ENCODE results near the gene OR6C4.
"Not testable (repeated sequence)": the region's sequence is repeated elsewhere in the genome, so short reads cannot be mapped to it uniquely, and the experiment has no call there.

The OR6C4 gene

DNA sequence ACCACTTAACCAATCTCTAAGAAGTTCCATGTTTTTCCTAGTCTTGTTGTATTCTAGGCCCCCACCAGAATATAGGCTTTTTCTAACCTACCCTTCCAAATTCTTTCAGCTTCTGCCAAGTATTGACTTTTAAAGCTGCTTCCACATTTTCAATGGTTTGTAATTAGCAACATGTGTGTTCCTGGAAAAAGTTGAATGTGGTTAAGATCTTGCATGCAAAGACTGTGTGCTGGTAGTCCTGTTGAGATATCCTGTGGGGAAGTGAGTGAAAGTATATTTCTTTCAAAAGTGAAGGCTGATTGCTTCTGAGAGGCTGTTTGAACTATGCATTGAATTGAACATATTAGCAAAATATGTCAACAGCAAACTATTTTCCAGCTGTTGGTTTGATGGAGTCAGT lies 646 bp upstream of the OR6C4 start:
- ChIA-PET POLR2A (no interaction called here), CTCF (no interaction called here)
- DNase-seq (ENCODE audit: extremely low spot score): no peak
- TF ChIP-seq HDGF (IDR thresholded peaks at IDR 0.05; ENCODE audit: borderline replicate concordance) (no peak), SP1 (IDR thresholded peaks at IDR 0.05) (no peak), CTBP1 (IDR thresholded peaks at IDR 0.05; ENCODE audit: borderline replicate concordance) (no peak), NFRKB (IDR thresholded peaks at IDR 0.05) (no peak), TARDBP (IDR thresholded peaks at IDR 0.05) (no peak), FOXK2 (IDR thresholded peaks at IDR 0.05) (no peak), L3MBTL2 (conservative IDR thresholded peaks at IDR 0.05) (no peak), SUZ12 (IDR thresholded peaks at IDR 0.05) (no peak), FOXM1 (IDR thresholded peaks at IDR 0.05; ENCODE audit: borderline replicate concordance) (no peak), BHLHE40 (IDR thresholded peaks at IDR 0.05; ENCODE audit: borderline replicate concordance) (no peak), ZNF384 (IDR thresholded peaks at IDR 0.05) (no peak), ARNT (IDR thresholded peaks at IDR 0.05) (no peak), LEF1 (IDR thresholded peaks at IDR 0.05; ENCODE audit: borderline replicate concordance) (no peak), FOXA1 (IDR thresholded peaks at IDR 0.05) (no peak)

DNA sequence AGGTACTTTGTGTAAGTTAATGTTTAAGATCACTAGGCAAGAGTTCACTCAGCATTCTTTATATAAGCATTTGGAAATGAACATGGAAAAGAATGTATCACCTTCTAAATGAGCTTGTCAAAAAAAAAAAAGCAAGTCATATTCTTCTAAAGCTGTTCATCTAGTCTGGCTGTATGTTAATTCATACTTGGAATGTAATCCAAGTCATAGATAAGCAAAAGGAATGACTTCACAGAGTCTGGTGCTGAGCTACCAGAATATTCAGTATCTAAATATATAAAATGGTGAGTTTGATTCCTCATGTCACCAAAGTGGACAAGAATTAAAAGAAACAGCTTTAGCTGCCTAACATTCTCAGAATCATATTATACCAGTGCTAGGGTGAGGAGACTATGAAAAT lies 4.9 kb downstream of the OR6C4 start:
- no peak for DNase-seq (ENCODE audit: extremely low spot score)
- CTCF ChIA-PET: interaction anchor here (0.6 kb wide), 1 partner anchor 8 kb away, joined by 3 read pairs; no protein-coding TSS in a partner anchor

DNA sequence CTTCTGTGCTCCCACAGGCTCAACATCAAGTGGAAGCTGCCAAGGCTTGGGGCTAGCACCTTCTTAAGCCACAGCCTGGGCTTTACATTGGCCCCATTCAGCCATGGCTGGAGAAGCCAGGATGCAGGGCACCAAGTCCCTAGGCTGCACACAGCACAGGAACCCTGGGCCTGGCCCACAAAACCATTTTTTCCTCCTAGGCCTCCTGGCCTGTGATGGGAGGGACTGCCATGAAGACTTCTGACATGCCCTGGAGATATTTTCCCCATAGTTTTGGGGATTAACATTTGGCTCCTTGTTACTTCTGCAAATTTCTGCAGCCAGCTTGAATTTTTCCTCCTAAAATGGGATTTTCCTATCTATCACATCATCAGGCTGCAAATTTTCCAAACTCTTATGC lies 20.7 kb downstream of the OR6C4 start:
- CTCF ChIA-PET; DNase-seq (ENCODE audit: extremely low spot score); POLR2A ChIA-PET: not testable (repeated sequence)

More for the DNA sequence above, 4.9 kb downstream of the OR6C4 start:
- no peak for TF ChIP-seq FOXM1 (IDR thresholded peaks at IDR 0.05; ENCODE audit: borderline replicate concordance)
- no peak for TF ChIP-seq NFRKB (IDR thresholded peaks at IDR 0.05)
- TF ChIP-seq ZNF384 (IDR thresholded peaks at IDR 0.05): no peak
- no peak for TF ChIP-seq CTBP1 (IDR thresholded peaks at IDR 0.05; ENCODE audit: borderline replicate concordance)
- TF ChIP-seq HDGF (IDR thresholded peaks at IDR 0.05; ENCODE audit: borderline replicate concordance): no peak
- no peak for TF ChIP-seq SUZ12 (IDR thresholded peaks at IDR 0.05)
- no peak for TF ChIP-seq FOXK2 (IDR thresholded peaks at IDR 0.05)
- no peak for TF ChIP-seq LEF1 (IDR thresholded peaks at IDR 0.05; ENCODE audit: borderline replicate concordance)
- TF ChIP-seq L3MBTL2 (conservative IDR thresholded peaks at IDR 0.05): no peak
- POLR2A ChIA-PET: no interaction called here

DNA sequence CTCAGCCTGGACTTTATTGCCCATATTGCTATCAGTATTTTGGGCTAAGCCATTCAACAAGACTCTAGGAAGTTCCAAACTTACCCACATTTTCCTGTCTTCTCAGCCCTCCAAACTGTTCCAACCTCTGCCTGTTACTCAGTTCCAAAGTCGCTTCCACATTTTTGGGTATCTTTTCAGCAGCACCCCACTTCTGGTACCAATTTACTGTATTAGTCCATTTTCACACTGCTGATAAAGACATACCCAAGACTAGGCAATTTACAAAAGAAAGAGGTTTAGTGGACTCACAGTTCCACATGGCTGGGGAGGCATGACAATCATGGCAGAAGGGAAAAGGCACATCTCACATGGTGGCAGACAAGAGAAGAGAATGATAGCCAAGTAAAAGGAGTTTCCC lies 21.3 kb downstream of the OR6C4 start:
- CTCF ChIA-PET; DNase-seq (ENCODE audit: extremely low spot score); POLR2A ChIA-PET: not testable (repeated sequence)

DNA sequence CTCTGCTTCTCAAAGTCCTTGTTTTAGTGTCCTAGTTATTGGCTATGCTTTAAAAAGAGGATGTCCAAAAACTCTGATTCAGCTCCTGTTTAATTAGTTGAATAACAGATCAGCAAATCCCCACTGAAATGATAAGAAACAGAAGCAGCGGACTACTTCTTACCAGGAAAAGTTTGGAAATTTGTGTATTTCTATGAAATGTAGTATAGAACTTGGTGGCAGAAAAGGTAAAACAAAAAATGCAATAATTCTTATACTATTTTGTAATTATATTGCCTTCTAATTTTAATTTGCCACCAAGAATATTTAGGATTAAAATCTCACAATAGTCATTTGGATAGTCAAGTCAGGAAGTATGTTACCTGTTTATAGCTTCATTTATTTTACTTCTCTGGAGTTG lies 22.8 kb downstream of the OR6C4 start, which contains the start of gene OR2AP1:
OR2AP1 (plus strand) TSS at position 301 of the 400 bp plus-strand sequence. CDS start 1,947 bp downstream, outside the sequence.
- DNase-seq (ENCODE audit: extremely low spot score): no peak
- ChIA-PET POLR2A (no interaction called here), CTCF (no interaction called here)
- TF ChIP-seq SP1 (IDR thresholded peaks at IDR 0.05) (no peak), BHLHE40 (IDR thresholded peaks at IDR 0.05; ENCODE audit: borderline replicate concordance) (no peak), ARNT (IDR thresholded peaks at IDR 0.05) (no peak), SUZ12 (IDR thresholded peaks at IDR 0.05) (no peak), TARDBP (IDR thresholded peaks at IDR 0.05) (no peak), ZNF384 (IDR thresholded peaks at IDR 0.05) (no peak), LEF1 (IDR thresholded peaks at IDR 0.05; ENCODE audit: borderline replicate concordance) (no peak), FOXK2 (IDR thresholded peaks at IDR 0.05) (no peak), HDGF (IDR thresholded peaks at IDR 0.05; ENCODE audit: borderline replicate concordance) (no peak), ELF4 (IDR thresholded peaks at IDR 0.05) (no peak), FOXA1 (IDR thresholded peaks at IDR 0.05) (no peak), NFRKB (IDR thresholded peaks at IDR 0.05) (no peak), L3MBTL2 (conservative IDR thresholded peaks at IDR 0.05) (no peak), CTBP1 (IDR thresholded peaks at IDR 0.05; ENCODE audit: borderline replicate concordance) (no peak), FOXM1 (IDR thresholded peaks at IDR 0.05; ENCODE audit: borderline replicate concordance) (no peak)
- TF ChIP-seq, protein P1, sequence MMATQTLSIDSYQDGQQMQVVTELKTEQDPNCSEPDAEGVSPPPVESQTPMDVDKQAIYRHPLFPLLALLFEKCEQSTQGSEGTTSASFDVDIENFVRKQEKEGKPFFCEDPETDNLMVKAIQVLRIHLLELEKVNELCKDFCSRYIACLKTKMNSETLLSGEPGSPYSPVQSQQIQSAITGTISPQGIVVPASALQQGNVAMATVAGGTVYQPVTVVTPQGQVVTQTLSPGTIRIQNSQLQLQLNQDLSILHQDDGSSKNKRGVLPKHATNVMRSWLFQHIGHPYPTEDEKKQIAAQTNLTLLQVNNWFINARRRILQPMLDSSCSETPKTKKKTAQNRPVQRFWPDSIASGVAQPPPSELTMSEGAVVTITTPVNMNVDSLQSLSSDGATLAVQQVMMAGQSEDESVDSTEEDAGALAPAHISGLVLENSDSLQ (IDR thresholded peaks at IDR 0.05): no peak

DNA sequence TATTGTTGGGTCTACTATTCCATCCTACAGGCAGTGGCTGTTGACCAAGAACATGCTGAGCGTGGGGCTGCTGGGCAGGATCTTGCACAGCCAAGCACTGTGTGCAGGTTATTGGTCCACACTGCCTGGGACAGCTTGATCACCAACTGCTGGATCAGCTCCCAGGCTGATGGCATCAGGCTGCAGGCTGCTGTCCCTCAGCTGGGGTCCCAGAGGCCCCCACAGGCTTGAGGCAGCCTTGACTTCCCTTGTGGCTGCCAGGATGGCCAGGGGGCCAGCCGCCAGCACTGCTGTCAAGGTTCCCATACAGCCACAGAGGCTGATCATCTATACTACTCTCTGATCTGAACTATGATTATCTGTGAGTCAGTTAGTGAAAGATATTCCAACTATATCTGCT lies 32.7 kb downstream of the OR6C4 start:
- TF ChIP-seq ARNT (IDR thresholded peaks at IDR 0.05) (no peak), L3MBTL2 (conservative IDR thresholded peaks at IDR 0.05) (no peak), LEF1 (IDR thresholded peaks at IDR 0.05; ENCODE audit: borderline replicate concordance) (no peak), FOXK2 (IDR thresholded peaks at IDR 0.05) (no peak), CTBP1 (IDR thresholded peaks at IDR 0.05; ENCODE audit: borderline replicate concordance) (no peak), FOXM1 (IDR thresholded peaks at IDR 0.05; ENCODE audit: borderline replicate concordance) (no peak), NFRKB (IDR thresholded peaks at IDR 0.05) (no peak), FOXA1 (IDR thresholded peaks at IDR 0.05) (no peak), SUZ12 (IDR thresholded peaks at IDR 0.05) (no peak), HDGF (IDR thresholded peaks at IDR 0.05; ENCODE audit: borderline replicate concordance) (no peak), BHLHE40 (IDR thresholded peaks at IDR 0.05; ENCODE audit: borderline replicate concordance) (no peak), ELF4 (IDR thresholded peaks at IDR 0.05) (no peak), ZNF384 (IDR thresholded peaks at IDR 0.05) (no peak), SP1 (IDR thresholded peaks at IDR 0.05) (no peak), TARDBP (IDR thresholded peaks at IDR 0.05) (no peak)
- TF ChIP-seq, protein P1 (IDR thresholded peaks at IDR 0.05): no peak
- ChIA-PET CTCF (no interaction called here), POLR2A (no interaction called here)
- DNase-seq (ENCODE audit: extremely low spot score): no peak

DNA sequence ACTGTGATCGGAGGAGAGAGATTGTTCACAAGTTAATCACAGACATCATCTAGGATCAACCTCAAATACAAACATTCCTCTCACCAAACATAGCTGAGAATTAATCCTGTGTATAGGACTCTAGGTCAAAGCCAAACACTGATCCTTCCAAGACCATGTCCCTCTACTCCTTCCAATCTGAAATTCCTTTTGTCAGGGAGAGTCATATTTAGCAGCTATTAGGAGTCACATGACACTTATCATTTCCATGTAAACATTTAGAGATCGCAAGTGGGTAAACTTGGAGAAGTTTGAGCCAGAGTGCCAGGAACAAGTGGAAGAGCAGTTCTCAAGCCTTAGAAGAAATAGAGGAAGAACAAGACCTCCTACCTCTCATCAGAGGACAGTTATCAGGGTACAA lies 36.4 kb downstream of the OR6C4 start:
- CTCF ChIA-PET: no interaction called here
- no peak for DNase-seq (ENCODE audit: extremely low spot score)
- POLR2A ChIA-PET: no interaction called here
- no peak for TF ChIP-seq ARNT (IDR thresholded peaks at IDR 0.05)
- no peak for TF ChIP-seq SP1 (IDR thresholded peaks at IDR 0.05)
- TF ChIP-seq LEF1 (IDR thresholded peaks at IDR 0.05; ENCODE audit: borderline replicate concordance): no peak
- TF ChIP-seq ZNF384 (IDR thresholded peaks at IDR 0.05): no peak

DNA sequence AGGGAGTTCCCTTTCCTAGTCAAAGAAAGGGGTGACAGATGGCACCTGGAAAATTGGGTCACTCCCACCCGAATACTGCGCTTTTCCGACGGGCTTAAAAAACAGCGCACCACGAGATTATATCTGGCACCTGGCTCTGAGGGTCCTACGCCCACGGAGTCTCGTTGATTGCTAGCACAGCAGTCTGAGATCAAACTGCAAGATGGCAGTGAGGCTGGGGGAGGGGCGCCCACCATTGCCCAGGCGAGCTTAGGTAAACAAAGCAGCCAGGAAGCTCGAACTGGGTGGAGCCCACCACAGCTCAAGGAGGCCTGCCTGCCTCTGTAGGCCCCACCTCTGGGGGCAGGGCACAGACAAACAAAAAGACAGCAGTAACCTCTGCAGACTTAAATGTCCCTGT lies 40.8 kb downstream of the OR6C4 start:
- CTCF ChIA-PET; POLR2A ChIA-PET; DNase-seq (ENCODE audit: extremely low spot score): not testable (repeated sequence)

Measured in HEK293T (cell line).